UCSD-AML1 (cell line): ENCODE results near the gene UVRAG.

Experiments used
- DNase-seq: peaks from one replicate; lab custom pipeline; 2025; ENCODE audit not compliant: unreplicated experiment; lab: John Stamatoyannopoulos, UW

The UVRAG gene

DNA sequence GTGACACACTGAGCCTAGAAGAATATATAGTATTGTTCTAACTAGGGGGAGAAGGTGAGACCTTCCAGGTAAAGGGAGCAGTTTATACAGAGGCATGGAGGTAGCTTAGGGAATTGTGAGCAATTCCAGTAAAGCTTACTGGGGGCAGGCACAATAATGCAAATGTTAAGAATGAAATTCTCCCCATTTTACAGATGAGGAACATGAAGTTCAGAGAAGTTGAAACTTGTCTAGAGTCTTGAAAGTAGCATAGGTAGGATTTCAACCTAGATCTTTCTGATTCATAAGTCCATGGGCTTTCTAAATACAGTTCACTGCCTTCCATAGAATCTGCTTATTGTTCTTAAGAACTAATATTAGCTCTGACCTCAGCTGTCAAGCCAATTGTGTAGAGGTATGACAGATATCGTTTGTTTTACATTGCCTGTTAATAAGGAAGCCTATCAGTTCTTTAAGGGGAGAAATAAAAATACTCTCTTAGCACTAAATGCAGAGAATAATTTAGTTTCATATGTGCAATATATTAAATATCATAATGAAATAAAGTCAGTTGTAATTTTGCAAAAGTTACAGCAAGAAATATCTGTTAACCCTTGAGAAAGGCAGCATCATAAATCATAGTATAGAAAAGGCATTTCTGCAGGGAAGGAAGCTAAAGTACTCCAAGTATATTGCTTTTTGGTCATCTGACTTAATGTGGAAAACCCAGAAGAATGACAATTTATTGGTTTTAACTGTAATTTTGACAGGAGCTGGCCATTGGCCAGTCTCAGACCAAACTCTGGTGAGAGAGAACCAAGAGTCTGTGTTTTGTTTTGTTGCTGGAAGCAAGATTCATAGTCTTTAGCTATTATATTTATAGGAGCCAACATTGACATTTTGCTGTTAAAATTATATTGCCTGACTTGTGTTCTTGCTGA lies 181.8 kb downstream of the UVRAG start:
- DNase-seq = no peak

DNA sequence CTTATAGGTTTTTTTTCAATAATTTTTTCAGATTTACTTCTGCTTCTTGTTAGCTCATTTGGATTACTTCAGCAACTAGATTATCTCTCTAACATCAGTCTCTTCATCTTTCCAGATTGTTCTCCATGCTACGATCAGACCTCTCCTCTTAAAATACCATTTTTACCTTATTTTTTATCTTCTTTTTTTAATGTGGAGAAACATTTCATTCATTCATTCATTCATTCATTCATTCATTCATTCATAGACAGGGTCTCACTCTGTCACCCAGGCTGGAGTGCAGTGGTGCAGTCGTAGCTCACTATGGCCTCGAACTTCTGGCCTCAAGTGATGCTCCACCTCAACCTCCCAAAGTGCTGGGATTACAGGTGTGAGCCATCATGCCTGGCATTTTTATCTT lies 189.4 kb downstream of the UVRAG start:
- DNase-seq = no peak

DNA sequence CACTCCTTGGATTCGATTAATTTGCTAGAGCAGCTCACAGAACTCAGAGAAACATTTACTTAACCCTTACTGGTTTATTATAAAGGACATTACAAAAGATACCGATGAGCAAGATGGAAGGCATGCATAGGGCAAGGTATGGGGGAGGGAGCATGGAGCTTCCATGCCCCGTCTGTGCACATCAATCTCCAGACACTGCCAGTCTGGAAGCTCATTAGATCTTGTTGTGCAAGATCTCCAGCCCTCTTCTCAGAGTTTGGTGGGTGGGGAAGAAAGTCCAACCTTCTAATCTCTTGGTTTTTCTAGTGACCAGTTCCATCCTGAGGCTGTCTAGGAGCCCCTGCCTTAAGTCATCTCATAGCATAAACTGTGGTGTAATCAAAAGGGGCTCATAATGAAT lies 190.7 kb downstream of the UVRAG start:
- DNase-seq = no peak

DNA sequence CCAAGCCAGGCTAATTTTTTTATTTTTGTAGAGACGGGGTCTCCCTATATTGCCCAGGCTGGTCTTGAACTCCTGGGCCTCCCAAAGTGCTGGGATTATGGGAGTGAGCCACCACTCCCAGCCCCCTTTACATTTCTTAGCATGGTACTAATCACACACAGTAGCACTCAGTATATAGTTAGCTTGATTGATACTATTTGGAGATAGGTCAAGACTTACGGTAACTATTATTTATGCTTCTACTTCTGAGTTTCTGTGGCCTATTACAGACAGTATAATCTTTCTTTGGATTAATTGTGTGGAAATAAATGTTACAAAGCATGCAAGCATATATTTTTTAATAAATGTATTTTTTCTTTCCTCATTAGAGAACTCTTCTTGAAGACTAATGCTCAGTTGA lies 192.2 kb downstream of the UVRAG start:
- DNase-seq = no peak

DNA sequence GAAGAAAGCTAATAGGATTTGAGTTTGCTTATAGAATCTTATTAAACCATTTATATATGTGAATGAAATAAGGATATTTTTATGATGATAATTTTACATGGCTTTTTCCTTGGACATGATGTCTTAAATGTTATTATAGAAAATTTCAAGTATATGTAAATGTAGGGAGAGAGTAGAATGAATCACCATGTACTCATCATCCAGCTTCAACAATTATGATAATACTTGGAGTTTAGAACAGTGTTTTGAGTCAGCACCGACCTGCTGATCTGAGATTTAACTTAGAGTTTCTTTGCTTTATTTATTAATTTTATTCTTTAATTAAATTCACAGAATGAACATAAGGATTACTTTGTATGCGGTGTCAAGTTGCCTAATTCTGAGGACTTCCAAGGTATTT lies 193.5 kb downstream of the UVRAG start:
- DNase-seq = no peak

DNA sequence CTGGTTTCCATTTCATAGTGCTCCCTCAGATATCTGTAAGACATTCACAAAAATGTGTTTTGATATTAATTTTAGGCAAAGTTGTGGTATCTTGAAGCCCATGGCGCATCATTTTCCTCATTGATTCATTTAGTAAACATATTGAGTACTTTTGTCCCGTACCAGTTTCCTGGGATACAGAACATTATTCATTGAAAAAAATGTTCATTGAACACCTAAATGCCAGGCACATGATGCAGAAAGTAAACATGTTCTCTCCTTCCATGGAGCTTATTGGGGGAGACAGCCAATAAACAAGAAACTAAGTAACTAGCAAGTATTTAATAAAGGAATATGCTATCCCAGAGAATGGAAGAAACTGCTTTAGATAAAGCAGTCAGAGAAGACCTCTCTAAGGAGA lies 195.0 kb downstream of the UVRAG start:
- no peak for DNase-seq

DNA sequence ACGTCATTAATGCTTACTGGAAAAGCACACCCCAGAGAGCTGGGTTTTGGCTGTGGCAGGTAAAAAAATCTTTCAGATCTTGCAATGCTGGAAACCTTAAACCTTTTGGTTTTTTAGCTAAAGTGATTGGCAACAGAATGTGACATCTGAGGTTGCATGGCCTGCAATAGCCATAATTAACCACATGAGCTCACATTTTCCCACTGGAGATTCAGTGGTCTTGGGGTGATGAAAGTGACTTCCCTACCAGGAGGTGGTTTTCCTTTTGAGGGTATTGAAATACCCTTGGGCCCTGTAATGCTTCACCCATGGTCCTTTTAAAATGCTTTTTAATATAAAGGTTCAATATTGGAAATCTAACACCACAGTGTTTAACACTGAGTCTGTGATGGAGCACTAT lies 198.5 kb downstream of the UVRAG start:
- no peak for DNase-seq

DNA sequence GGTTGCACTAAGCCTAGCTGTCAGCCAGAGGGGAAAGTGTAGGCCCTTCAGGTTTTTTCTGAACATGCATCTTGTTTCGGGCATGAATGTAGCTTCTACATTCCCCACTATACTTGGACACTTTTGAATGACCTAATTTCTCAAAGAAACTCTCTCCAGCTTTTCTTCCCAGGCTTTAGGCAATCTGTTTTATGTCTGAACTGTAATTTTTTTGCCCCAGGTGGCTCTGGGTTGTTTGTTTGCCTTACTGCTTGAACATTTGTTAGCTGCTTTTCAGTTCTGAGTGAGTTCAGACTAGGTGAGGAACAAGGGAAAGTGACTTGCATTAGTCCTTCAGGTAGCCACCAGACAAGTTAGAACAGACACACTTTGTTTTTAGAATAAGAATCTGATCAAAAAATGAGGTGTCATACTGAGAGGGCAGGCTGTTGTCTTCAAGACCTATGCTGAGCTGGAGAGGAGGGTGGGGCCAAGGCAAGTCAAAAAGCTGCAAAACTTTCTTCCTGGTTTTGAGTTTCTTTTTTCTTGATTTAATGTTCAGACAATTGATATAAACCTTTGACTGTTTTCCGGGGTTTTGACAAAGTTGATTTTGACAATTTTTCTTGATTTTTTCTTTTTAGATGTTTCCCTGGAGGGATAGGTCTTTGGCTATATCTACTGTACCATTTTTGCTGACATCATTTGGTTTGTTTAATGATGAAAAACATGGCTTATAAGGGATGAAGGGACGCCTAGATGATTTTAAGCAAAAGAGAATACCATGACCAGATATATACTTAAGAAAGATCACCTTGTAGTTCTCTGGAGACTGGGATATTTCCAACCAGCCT lies 208.4 kb downstream of the UVRAG start:
- DNase-seq = no peak

DNA sequence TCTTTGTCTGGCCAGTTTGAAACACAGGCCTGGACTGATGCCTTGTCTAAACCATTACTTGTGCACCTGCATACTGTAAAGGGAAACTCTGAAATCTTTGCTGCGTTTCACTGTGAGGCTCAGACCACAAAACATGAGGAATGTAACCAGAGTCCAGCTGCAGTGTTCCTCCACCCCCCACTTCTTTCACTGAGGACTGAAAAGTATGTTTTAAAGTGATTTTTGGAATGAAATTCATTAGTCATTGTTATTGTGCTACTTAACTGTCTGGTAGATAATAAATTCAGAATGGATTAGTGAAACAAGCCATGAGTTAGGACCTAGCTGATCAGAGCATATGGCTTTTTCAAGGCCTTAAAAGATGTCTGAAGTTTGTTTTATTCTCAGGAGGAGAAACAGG lies 210.1 kb downstream of the UVRAG start:
- no peak for DNase-seq

DNA sequence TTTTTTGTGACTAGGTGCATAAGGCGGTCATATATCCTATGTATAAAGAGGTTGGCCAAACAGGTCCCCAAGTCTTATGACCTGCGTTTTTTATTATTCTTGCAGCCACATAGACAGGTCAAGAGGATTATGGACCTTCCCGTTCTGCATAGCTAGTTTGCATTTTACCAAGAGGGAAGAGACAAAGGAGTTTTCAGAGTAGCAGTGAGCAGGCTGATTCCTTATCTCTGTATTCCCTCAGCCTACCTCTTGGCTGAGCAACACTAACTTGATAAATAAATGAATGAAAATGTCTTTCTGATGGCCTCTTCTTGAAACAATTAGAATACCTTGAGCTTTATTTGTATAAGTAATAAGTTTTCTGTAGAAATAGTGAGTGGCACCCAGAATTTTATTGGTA lies 210.8 kb downstream of the UVRAG start:
- DNase-seq = no peak

DNA sequence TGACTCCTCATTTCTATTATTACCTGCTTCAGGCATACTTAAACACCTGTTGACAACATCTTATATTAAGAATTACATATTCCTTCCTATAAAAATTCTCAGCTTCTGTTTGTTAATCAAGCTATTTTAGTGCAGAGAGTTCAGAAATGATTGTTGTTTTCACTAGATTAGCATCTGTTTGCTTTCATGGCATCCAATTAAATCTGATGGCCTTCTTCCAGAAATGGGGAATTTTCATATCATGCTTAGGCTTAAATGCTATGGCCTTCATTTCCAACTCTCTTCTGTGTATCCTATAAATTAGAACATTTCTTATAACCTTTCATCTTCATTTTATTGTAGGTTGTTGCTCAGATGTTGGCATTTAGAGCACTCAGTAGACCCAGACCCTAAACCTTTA lies 211.3 kb downstream of the UVRAG start:
- no peak for DNase-seq

DNA sequence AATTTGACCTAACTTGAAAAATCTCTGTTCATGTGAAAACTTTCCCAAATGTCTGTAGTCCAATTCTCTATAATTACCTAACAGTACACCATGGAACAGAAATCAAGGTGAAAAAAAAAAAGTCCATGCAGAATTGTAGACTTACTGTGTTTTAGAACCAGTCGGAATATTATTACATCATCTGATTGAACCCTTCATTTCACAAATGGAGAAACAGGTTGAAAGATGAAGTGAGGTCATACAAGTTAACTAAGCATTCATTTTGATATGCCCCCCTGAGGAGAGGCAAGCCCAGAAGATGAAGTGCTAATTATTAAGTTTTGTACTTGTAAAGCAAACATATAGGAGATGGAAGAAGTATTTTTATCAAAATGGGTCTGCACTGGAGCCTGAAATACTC lies 211.9 kb downstream of the UVRAG start:
- DNase-seq = no peak

DNA sequence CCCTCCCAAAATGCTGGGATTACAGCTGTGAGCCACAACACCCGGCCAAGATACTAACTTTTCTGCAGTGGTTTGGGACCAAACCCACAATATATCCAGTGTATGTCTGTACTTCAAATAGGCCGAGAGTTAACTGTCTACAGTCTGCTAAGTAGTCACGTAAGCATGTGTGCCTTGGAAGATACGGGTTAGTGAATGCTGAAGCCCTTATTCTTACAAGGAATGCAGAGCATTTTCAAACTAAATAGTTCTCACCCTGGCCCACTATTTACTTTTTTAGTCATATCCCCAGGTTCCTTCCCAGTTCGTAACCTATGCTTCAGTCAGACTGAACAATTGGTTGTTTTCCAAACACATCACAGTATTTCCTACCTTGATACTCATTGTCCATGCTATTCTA lies 215.3 kb downstream of the UVRAG start:
- DNase-seq = no peak

DNA sequence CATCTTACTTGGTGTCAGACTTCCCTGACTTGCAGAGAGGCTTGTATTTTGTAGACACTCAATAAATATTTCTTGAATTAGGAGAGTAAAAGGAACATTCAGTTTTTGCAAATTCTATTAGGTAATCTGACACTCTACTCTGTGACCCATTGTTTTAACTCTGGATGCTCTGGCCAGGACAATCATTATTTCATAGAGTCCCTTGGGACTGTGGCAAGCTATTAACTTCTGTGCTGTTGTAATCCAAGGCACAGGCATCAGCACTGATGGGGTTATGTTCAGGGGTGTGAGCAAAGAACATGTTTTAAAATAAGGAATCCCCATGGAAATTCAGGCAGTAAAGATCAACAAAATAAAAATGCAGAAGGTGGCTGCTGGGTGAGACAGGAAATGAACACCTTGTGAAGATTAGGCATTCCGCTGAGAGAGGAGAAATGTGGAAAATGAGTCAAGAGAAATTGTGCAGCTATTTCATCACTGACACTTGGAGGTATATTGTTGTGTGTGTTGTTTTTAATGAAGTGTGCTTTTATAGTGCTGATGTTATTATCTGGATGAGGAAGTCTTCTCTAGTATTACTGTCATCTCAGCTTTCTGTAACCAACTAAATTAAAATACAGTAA lies 216.1 kb downstream of the UVRAG start:
- no peak for DNase-seq

DNA sequence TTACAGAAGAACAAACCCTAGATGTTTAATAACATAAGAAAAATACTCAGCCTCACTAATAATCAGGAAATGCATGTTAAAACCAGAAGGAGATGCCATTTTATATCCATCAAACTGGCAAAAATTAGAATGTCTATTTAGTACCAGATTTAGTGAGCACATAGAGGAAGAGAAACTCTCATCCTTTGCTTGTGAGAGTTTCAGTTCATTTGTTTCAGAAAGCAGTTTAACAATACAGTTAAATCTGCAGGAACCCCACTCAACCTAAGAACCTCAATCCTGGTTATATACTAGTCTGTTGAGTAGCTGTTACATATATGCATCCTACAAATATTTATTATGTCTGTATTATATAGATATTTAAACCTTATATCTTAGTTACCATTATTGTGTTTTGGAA lies 218.7 kb downstream of the UVRAG start:
- DNase-seq = no peak

DNA sequence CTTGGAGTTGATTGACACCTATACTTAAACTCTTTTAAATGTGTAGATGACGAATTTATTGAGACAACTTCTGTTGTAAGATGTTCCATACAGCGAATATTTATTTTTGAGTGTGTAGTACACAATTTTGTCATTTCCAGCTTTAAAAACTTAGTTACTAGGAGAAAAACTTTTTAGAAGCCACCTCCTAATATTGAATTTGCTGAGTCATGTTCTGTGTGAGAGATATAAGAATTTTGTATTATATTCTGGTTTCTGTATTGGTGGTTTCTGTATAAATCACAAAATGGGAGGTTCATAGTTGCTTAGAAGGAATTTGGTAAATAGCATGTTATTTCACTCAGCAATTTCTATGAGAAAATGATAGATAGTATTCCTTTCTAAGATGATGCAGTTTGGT lies 220.0 kb downstream of the UVRAG start:
- no peak for DNase-seq

DNA sequence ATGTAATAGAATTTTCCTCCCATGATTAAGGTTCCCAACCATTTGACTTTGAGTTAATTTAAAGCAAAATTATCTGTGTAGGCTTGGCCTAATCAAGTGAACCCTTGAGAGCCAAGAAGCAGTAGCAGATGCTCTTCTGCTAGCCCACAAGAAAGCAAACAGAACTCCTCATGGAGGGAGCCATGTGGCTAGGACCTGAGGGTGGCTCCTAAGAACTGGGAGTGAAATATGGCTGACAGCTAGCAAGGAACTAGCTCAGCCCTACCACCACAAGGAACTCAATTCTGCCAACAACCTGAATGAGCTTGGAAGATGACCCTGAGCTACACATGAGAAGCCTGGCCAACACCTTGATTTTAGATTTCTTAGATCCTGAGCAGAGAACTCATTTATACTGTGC lies 223.6 kb downstream of the UVRAG start:
- DNase-seq = no peak

DNA sequence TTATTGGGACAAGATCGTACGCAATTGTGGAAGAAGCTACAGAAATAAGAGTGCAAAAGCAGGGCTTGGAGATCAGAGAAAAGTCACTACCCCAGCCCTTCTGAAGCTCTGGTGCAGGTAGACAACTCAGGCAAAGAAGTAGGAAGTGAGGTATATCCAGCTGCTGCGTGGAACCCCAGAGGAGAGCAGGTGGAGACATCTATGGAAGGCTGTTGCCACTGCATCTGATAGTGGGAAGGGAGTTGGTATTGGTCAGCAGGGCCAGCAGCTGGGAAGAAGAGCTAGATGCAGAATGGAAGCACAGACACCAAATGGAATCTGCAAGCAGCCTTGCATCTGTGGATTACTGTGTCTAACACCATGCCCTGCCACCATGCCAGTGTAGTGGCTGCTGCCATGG lies 226.2 kb downstream of the UVRAG start:
- no peak for DNase-seq

DNA sequence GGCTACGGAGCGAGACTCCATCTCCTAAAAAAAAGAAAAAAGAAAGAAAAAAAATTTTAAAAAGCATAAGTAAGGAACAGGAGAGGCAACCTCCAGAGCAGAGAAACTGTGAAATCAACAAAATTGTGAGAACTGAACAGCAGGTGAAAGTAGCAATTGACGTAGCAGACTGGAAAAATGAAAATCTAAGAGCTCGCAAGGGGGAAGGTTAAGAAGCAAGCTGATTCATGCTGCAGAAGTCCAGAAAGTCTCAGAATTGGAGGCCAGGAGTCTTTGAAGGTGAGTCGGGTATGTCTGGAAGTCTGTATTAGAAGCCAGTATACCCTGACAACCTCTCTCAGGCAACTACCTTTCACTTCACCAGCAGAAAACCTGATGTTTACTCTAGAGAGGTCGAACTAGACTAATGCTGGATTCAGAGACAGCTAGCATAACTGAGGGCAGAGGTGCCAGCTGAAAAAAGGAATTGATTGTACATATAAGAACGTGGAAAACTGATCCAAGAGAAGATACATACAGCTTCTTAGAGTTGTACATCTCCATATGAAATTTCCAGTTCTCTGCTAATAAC lies 229.8 kb downstream of the UVRAG start:
- no peak for DNase-seq

DNA sequence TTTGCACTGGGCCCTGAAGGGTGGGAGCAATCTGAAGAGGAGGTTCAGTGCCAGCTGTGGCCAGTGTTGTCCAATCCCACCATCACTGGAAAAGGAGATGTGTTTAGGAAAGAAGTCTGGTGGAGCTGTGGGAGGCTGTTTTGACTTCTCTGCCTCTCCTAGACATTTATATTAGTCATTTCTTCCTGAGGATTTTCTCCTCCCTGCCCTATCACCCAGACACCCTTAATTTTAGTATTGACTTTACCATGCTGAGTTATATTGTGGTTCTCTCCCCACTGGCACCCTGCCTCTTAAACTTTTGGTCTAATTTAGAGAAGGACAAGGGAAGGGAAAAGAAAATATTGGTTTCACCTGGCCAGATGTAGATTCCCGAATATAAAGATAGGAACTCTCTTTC lies 232.2 kb downstream of the UVRAG start:
- no peak for DNase-seq

DNA sequence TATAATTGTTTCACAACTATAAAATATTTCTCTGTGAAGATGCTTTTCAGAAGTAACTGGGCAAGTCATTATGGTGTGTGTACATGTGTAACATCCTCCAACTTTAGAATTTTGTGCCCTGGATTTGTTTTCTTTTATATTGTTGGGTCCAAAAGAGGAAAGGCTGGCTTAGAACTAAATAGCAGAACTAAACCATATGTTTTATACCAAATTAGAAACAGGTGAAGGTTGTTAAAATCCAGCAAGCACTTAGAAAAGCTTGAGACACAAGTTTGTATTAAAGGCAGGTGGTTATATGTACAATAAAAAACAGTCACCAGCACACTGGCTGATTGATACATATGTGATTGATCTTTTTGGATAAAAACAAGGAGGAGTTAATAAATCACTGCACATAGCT lies 232.8 kb downstream of the UVRAG start:
- no peak for DNase-seq

DNA sequence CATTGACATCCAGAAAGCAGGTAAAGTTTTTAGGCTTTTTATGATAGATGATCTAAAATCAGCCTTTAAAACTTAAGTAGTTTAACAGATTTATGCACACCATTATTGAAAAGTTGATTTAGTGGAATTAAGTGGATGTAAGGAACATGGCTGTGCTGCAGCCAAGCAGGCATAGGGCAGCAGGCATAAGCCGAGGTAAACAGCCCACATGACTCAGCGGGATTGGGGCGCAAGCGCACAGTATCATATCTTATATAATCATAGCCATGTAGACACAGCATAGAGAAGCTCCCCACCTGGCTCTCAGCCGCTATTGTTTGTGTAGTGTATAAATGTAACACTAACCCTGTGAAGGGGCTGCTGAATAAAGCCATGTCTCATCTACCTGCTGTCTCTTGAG lies 233.8 kb downstream of the UVRAG start:
- no peak for DNase-seq
